Ishikawa (cell line): ENCODE results near the gene SHISA8.

ENCODE experiments used
- CEBPB ChIP-seq: IDR thresholded peaks from 2 replicates; pipeline ENCODE4 v1.6.1; 2012
- CREB1 ChIP-seq: IDR thresholded peaks from 2 replicates; pipeline ENCODE4 v1.6.1; 2012; ENCODE audit warnings: low read depth
- EGR1 ChIP-seq: IDR thresholded peaks from 2 replicates; pipeline ENCODE4 v1.6.1; 2012
- EP300 ChIP-seq: IDR thresholded peaks from 2 replicates; pipeline ENCODE4 v1.6.1; 2012; ENCODE audit warnings: borderline replicate concordance
- FOXM1 ChIP-seq: IDR thresholded peaks from 2 replicates; pipeline ENCODE4 v1.6.1; 2012; ENCODE audit warnings: low read depth, borderline replicate concordance
- NFIC ChIP-seq: IDR thresholded peaks from 2 replicates; pipeline ENCODE4 v1.6.1; 2012
- RAD21 ChIP-seq: IDR thresholded peaks from 2 replicates; pipeline ENCODE4 v1.6.1; 2012; ENCODE audit warnings: low read depth
- TAF1 ChIP-seq: IDR thresholded peaks from 2 replicates; pipeline ENCODE4 v1.6.1; 2012; ENCODE audit warnings: low read depth, mild to moderate bottlenecking
- TCF12 ChIP-seq: IDR thresholded peaks from 2 replicates; pipeline ENCODE4 v1.6.1; 2012; ENCODE audit warnings: low read depth
- TEAD4 ChIP-seq: IDR thresholded peaks from 2 replicates; pipeline ENCODE4 v1.6.1; 2012
- USF1 ChIP-seq: IDR thresholded peaks from 2 replicates; pipeline ENCODE4 v1.6.1; 2012
- YY1 ChIP-seq: IDR thresholded peaks from 2 replicates; pipeline ENCODE4 v1.6.1; 2012; ENCODE audit warnings: low read depth
- ZBTB7A ChIP-seq: IDR thresholded peaks from 2 replicates; pipeline ENCODE4 v1.6.1; 2012; ENCODE audit warnings: low read depth
- TF ChIP-seq, protein P1 (sequence below): IDR thresholded peaks from 2 replicates; pipeline ENCODE4 v1.6.1; 2012; ENCODE audit warnings: low read depth, mild to moderate bottlenecking
- TF ChIP-seq, protein P2 (sequence below): IDR thresholded peaks from 2 replicates; pipeline ENCODE4 v1.6.1; 2012

Gene SHISA8

GRCh38 chr22:41935509-41935908 lies 20.6 kb upstream of the SHISA8 start:
- no peak for TF ChIP-seq EP300
- no peak for TF ChIP-seq USF1
- TF ChIP-seq TCF12, result no peak
- no peak for TF ChIP-seq RAD21
- no peak for TF ChIP-seq FOXM1
- TF ChIP-seq TEAD4, result no peak
- TF ChIP-seq NFIC, result no peak

DNA sequence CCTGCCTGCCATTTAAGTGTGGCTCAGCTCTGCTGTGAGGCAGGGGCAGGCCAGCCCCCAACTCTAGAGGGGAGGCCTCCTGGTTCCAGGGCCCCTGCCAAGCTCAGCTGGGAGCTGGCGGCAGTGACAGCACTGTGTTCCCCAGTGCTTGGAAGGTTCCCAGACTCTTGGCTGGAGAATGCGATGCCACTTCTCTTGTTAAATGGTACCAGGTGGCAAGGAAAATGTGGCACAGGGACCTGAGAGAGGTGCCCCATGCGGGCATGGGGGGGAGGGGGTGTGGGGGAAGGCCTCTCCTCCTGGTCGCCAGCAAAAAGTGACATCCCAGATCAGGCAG lies 20.1 kb upstream of the SHISA8 start:
- no peak for TF ChIP-seq USF1
- TF ChIP-seq, protein P1, sequence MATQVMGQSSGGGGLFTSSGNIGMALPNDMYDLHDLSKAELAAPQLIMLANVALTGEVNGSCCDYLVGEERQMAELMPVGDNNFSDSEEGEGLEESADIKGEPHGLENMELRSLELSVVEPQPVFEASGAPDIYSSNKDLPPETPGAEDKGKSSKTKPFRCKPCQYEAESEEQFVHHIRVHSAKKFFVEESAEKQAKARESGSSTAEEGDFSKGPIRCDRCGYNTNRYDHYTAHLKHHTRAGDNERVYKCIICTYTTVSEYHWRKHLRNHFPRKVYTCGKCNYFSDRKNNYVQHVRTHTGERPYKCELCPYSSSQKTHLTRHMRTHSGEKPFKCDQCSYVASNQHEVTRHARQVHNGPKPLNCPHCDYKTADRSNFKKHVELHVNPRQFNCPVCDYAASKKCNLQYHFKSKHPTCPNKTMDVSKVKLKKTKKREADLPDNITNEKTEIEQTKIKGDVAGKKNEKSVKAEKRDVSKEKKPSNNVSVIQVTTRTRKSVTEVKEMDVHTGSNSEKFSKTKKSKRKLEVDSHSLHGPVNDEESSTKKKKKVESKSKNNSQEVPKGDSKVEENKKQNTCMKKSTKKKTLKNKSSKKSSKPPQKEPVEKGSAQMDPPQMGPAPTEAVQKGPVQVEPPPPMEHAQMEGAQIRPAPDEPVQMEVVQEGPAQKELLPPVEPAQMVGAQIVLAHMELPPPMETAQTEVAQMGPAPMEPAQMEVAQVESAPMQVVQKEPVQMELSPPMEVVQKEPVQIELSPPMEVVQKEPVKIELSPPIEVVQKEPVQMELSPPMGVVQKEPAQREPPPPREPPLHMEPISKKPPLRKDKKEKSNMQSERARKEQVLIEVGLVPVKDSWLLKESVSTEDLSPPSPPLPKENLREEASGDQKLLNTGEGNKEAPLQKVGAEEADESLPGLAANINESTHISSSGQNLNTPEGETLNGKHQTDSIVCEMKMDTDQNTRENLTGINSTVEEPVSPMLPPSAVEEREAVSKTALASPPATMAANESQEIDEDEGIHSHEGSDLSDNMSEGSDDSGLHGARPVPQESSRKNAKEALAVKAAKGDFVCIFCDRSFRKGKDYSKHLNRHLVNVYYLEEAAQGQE, result no peak
- no peak for TF ChIP-seq RAD21
- TF ChIP-seq EP300, result no peak
- no peak for TF ChIP-seq CREB1
- TF ChIP-seq CEBPB, result no peak
- no peak for TF ChIP-seq FOXM1
- no peak for TF ChIP-seq EGR1

GRCh38 chr22:41934284-41935014 lies 19.6 kb upstream of the SHISA8 start:
- TF ChIP-seq FOXM1 (no peak), CREB1 (no peak), YY1 (no peak), TCF12 (no peak), EP300 (no peak), TEAD4 (no peak), ZBTB7A (no peak), CEBPB (no peak), NFIC (no peak), EGR1 (no peak), USF1 (no peak), TAF1 (no peak), RAD21 (no peak)
- TF ChIP-seq, protein P2, sequence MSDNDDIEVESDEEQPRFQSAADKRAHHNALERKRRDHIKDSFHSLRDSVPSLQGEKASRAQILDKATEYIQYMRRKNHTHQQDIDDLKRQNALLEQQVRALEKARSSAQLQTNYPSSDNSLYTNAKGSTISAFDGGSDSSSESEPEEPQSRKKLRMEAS, result no peak
- TF ChIP-seq, protein P1, result no peak

- TF ChIP-seq YY1 (no peak), TEAD4 (no peak), CEBPB (no peak), RAD21 (no peak), USF1 (no peak)
- TF ChIP-seq, protein P1, result no peak
Observed at GRCh38 chr22:41933411-41934177, 18.7 kb upstream of the SHISA8 start.
